SIG-M5 treated with dmso at 0.1 percent for 504 hours (cell line): ENCODE measurements around the gene CD302.
A peak's percentile ranks its signal among the peaks of the same experiment; 100 is the strongest.
"Not testable (repeated sequence)": the region's sequence is repeated elsewhere in the genome, so short reads cannot be mapped to it uniquely, and the experiment has no call there.

Experiments
- DNase-seq: peaks from one replicate; lab custom pipeline; 2025; ENCODE audit not compliant: unreplicated experiment; lab: John Stamatoyannopoulos, UW

Gene CD302

GRCh38 chr2:159797543-159798375, at the start of gene CD302:
TSS of gene CD302 (minus strand) at chr2:159798208. CDS start at chr2:159798198, 10 bp downstream.
- peak; percentile 65 for DNase-seq

- DNase-seq: no peak
These were observed 48.6 kb upstream of the CD302 start for GRCh38 chr2:159846564-159846963.

GRCh38 chr2:159840616-159841015, 42.6 kb upstream of the CD302 start:
- no peak for DNase-seq

- DNase-seq: peak; percentile 54
These were observed 34.9 kb upstream of the CD302 start for GRCh38 chr2:159832858-159833257.

- DNase-seq: no peak
These were observed 34.0 kb upstream of the CD302 start for GRCh38 chr2:159832026-159832425.

GRCh38 chr2:159829376-159829775, 31.4 kb upstream of the CD302 start:
- no peak for DNase-seq

GRCh38 chr2:159828738-159829137, 30.7 kb upstream of the CD302 start:
- DNase-seq: no peak

GRCh38 chr2:159822478-159822833, 24.4 kb upstream of the CD302 start:
- DNase-seq: not testable (repeated sequence)

- not testable (repeated sequence) for DNase-seq
These were observed 23.9 kb upstream of the CD302 start for GRCh38 chr2:159821775-159822477.

- no peak for DNase-seq
These were observed 20.9 kb upstream of the CD302 start for GRCh38 chr2:159818940-159819339.

- DNase-seq: peak; percentile 65
These were observed 19.3 kb upstream of the CD302 start for GRCh38 chr2:159817283-159817682.

GRCh38 chr2:159811232-159811631, 13.2 kb upstream of the CD302 start:
- no peak for DNase-seq

- no peak for DNase-seq
These were observed 10.0 kb upstream of the CD302 start for GRCh38 chr2:159808032-159808425.

GRCh38 chr2:159807183-159808031, 9.4 kb upstream of the CD302 start:
- DNase-seq: peak; percentile 68

GRCh38 chr2:159804941-159805340, 6.9 kb upstream of the CD302 start:
- DNase-seq: no peak

- no peak for DNase-seq
These were observed 5.4 kb upstream of the CD302 start for GRCh38 chr2:159803235-159803962.

- no peak for DNase-seq
These were observed 4.7 kb upstream of the CD302 start for GRCh38 chr2:159802673-159803072.

GRCh38 chr2:159799833-159800232, 1.8 kb upstream of the CD302 start:
- no peak for DNase-seq

- DNase-seq: no peak
These were observed 343 bp upstream of the CD302 start for GRCh38 chr2:159798376-159798725.

- no peak for DNase-seq
These were observed 824 bp downstream of the CD302 start for GRCh38 chr2:159797225-159797542.
